8988T (cell line): ENCODE measurements around the gene PDK1.

Experiments used
- DNase-seq: peaks from one replicate; pipeline ENCODE4 v3.0.0; 2011

PDK1 gene

DNA sequence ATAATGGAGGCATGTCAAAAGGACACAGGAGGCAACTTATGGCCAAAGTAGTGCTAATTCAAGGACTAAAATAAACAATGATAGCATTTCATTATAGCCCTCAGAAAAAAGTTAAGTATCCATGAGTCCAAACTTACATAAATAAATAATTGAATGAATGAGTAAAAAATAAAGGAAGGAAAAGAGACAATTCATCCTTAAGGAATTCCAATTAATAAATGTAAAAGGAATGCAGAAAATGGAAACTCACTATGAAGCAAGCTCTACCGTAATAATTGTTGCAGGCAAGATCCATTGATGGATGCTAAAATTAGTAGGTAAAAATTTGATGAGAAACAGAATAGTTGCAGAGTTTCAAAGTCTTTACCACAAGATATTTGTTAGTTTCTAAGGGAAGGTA lies 91.5 kb downstream of the PDK1 start:
- DNase-seq = no peak

DNA sequence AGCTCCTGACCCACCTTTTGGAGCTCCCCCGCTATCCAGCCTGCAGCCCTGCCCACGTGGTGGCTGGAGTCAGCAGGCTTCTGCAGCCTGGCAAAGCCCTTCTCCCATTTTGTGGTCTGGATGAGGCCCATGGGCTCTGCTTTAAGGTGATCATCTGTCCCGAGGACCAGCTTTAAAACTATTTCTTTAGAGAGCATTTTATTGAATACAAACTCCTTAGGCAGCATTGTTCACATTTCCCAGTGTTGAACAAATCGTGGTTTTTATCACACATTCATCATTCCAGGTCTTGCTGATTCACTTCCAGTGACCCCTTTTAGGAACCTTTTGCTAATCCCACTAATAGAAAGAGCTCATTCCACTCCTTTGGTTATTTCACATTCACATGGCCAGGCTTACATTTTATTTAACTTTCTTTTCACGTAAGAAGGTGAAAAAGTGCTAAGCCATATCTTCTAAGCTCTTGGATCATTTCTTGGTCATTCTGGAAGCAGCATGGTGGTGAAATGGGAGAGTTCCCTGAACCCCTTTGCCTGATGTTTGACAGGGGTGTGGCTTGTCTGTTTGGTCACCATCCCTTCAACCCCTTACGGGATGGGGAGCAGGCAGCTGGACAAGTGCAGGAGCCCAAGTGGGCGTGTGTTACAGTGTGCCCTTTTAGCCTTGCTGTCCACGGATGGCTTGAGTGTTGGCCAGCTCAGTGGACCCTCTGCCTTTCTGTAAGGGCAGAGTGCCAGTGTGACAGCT lies 99.4 kb downstream of the PDK1 start:
- no peak for DNase-seq

DNA sequence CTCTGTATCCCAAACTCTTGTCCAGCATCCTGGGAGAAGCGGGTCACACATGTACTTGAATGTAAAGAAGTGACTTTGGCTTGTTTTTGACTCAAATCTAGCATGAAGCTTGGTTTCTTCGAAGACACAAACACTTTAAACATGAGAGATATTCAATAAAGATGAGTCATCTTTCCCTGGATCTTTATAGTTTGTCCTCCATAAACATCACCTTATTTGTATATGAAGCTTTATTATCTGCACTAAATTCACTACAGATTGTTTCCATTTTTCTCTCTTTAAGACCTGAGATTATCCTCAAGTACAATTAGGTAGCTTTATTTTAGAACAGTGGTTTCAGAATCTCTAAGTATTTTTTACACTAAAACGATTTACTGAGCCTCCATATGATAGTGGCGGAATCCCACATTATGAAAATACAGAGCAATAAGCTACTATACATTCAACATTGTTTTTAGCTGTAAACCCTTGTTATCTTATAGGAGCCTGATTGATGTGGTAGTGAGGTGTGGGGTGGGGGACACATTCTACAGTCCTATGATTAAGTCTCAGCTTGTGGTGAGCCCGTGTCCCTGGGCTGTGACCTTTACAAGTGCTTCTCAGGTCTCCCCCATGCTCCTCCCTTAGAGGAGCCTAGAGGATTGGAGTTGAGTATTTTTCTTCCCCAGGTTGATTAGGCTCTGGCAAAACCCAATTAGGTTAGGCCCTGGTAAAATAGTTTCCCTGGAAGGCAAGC lies 100.1 kb downstream of the PDK1 start:
- no peak for DNase-seq
